Urinary bladder (tissue), 4 donors: ENCODE results near the gene TPRA1. TPM values are rescaled to one million over a fixed set of nuclear protein-coding genes. Genes with fewer than 3 reads are reported as not detected.
A peak's percentile ranks its signal among the peaks of the same experiment; 100 is the strongest.

Experiments
- DNase-seq: peaks from one replicate; pipeline ENCODE4 v3.0.0-alpha.2; 2015; ENCODE audit errors: extremely low spot score
- H3K27ac ChIP-seq: one replicate; pipeline ENCODE4 v1.5.1; 2013; ENCODE audit warnings: low read depth, mild to moderate bottlenecking, moderate library complexity
- H3K36me3 ChIP-seq: one replicate; pipeline ENCODE4 v1.6.1; 2013; ENCODE audit warnings: mild to moderate bottlenecking, moderate library complexity; ENCODE audit not compliant: insufficient read depth
- H3K4me1 ChIP-seq: one replicate; pipeline ENCODE4 v1.6.1; 2013; ENCODE audit warnings: mild to moderate bottlenecking, moderate library complexity; ENCODE audit not compliant: insufficient read depth
- H3K4me3 ChIP-seq: one replicate; pipeline ENCODE4 v1.5.1; 2013; ENCODE audit warnings: low read depth, low read length
- WGBS: extraction: QIAGEN DNeasy Blood & Tissue Kit; methylation state at CpG from one replicate; pipeline ENCODE4 v1.1.7; 2013; 5-methylcytosine and 5-hydroxymethylcytosine counted together
- polyA plus RNA-seq: library from polyadenylated mRNA; stranded (reverse); fragments of 200-250 nt; gene quantifications from one replicate; pipeline ENCODE4 v1.2.3, GENCODE V29; 2013
- total RNA-seq: library from RNA; depleted of rRNA; stranded (reverse); fragments of >200 nt; gene quantifications from one replicate; pipeline ENCODE4 v1.2.3, GENCODE V29; 2014
- donor health status: healthy with polysubstance abuse.
- donor health status: healthy.

TPRA1 gene
- total and polyA plus RNA-seq, 2 donors: 20.6 to 41.5 TPM

GRCh38 chr3:127590282-127590592, 296 bp downstream of the TPRA1 start:
- no peak for DNase-seq
- Histone ChIP-seq H3K4me1 (peaks cover 2% of the 10 kb centered on the region), H3K4me3 (peak overlapping the region; percentile 92), H3K36me3 (no peaks in the 10 kb centered on the region), H3K27ac (peak overlapping the region; percentile 92)
- under 1% methylated on average over 41 of the region's 41 CpGs for WGBS

- DNase-seq: no peak
- WGBS: under 1% methylated on average over 56 of the region's 56 CpGs
- peaks cover 2% of the 10 kb centered on the region for H3K4me1 ChIP-seq
Measured at GRCh38 chr3:127589600-127590281, 792 bp downstream of the TPRA1 start.

DNA sequence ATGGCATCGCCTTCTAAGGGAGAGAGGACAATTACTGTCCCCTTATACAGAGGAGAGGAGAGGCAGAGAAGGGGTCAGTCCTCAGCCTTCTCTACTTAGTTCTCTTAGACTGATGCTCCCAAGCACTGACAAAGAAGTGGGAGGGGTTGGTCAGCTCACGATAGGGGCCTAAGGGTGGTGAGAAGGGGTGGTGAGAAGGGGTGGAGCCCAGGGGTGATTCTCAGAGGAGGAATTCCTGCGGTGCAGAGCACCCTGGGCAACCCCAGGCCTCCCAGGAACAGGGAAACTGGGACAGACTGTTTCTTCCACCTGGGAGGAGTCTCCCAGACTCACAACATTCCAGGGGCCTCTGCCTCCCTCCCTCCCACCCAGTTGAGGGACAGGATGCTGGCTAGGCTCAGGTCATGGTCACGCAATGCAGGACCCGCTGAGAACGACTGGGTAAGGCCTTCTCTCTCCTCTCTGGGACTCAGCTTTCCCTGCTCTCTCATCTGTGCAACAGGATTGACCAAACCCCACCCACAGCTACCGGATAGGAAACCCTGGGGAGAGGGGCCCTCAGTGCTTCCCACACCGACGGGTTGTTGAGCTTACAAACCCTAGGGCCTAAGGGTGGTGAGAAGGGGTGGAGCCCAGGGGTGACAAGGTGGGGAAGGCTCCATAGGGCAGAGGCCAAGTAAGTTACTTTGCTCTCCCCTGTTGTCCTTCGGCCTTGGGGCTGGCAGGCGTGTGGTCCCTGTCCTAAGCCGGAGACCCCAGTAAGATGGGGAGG, 1.5 kb downstream of the TPRA1 start:
- WGBS: 20% methylated on average over 12 of the region's 12 CpGs
- H3K4me3 ChIP-seq: peak overlapping the region; percentile 92
- DNase-seq: no peak
- no peaks in the 10 kb centered on the region for H3K36me3 ChIP-seq
- H3K27ac ChIP-seq: peak overlapping the region; percentile 92
- H3K4me1 ChIP-seq: peaks cover 2% of the 10 kb centered on the region

More at GRCh38 chr3:127589600-127590281, 792 bp downstream of the TPRA1 start:
- peak overlapping the region; percentile 92 for H3K4me3 ChIP-seq
- no peaks in the 10 kb centered on the region for H3K36me3 ChIP-seq
- H3K27ac ChIP-seq: peak overlapping the region; percentile 92

GRCh38 chr3:127587876-127588275, 2.7 kb downstream of the TPRA1 start:
- Histone ChIP-seq H3K4me1 (peaks cover 2% of the 10 kb centered on the region), H3K27ac (no peak overlapping the region), H3K4me3 (no peak overlapping the region), H3K36me3 (no peaks in the 10 kb centered on the region)
- DNase-seq: no peak
- 79% methylated on average over 4 of the region's 4 CpGs for WGBS

DNA sequence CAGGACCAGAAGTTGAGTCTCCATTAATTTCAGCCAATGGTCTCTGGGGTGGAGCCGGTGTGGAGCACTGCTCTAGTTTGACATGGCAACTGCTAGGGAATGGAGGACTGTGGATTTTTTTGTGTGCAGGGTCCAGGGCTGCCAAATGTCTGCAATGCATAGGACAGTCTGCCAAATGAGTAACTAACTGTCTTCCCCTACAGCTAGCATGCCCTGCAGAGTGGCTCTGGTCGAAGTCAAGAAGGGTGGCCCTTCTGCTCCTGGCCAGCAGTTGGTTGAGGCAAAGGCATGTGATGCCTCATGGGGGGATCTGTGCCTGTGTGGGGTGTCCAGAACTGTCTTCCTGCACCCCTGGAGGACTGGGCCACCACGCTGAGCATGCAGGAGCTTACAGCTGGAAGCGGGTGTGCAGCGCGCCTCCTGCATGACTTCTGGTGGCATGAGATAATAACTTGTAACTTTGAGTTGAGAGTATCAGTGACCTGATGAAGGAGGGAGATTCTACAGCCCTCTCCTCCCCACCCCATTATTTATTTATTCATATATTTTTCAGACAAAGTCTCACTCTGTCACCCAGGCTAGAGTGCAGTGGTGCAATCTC, 4.6 kb downstream of the TPRA1 start:
- no peaks in the 10 kb centered on the region for H3K36me3 ChIP-seq
- no peak overlapping the region for H3K4me3 ChIP-seq
- H3K27ac ChIP-seq: no peak overlapping the region
- WGBS: 89% methylated on average over 6 of the region's 6 CpGs
- peaks cover 2% of the 10 kb centered on the region for H3K4me1 ChIP-seq
- DNase-seq: no peak

GRCh38 chr3:127585163-127585812, 5.2 kb downstream of the TPRA1 start:
- 69% methylated on average over 4 of the region's 4 CpGs for WGBS
- Histone ChIP-seq H3K4me3 (no peak overlapping the region), H3K4me1 (peaks cover 2% of the 10 kb centered on the region)

GRCh38 chr3:127584734-127585133, 5.8 kb downstream of the TPRA1 start:
- WGBS: 94% methylated on average over 6 of the region's 6 CpGs
- H3K36me3 ChIP-seq: no peaks in the 10 kb centered on the region
- DNase-seq: no peak
- H3K4me3 ChIP-seq: no peak overlapping the region
- peaks cover 2% of the 10 kb centered on the region for H3K4me1 ChIP-seq
- no peak overlapping the region for H3K27ac ChIP-seq

More at GRCh38 chr3:127585163-127585812, 5.2 kb downstream of the TPRA1 start:
- no peak overlapping the region for H3K27ac ChIP-seq
- DNase-seq: no peak
- H3K36me3 ChIP-seq: no peaks in the 10 kb centered on the region

- H3K4me1 ChIP-seq: no peaks in the 10 kb centered on the region
- H3K36me3 ChIP-seq: no peaks in the 10 kb centered on the region
- no peak for DNase-seq
- 87% methylated on average over 11 of the region's 11 CpGs for WGBS
- H3K27ac ChIP-seq: no peak overlapping the region
- no peak overlapping the region for H3K4me3 ChIP-seq
Measured at GRCh38 chr3:127580327-127581060, 10.0 kb downstream of the TPRA1 start.

- WGBS: 94% methylated on average over 6 of the region's 6 CpGs
Measured at GRCh38 chr3:127578802-127579201, 11.7 kb downstream of the TPRA1 start.

GRCh38 chr3:127578168-127578567, 12.4 kb downstream of the TPRA1 start:
- no peak for DNase-seq
- no peaks in the 10 kb centered on the region for H3K36me3 ChIP-seq
- no peaks in the 10 kb centered on the region for H3K4me1 ChIP-seq
- no peak overlapping the region for H3K4me3 ChIP-seq
- H3K27ac ChIP-seq: no peak overlapping the region
- WGBS: 79% methylated on average over 2 of the region's 2 CpGs

More at GRCh38 chr3:127578802-127579201, 11.7 kb downstream of the TPRA1 start:
- Histone ChIP-seq H3K4me3 (no peak overlapping the region), H3K27ac (no peak overlapping the region), H3K4me1 (no peaks in the 10 kb centered on the region), H3K36me3 (no peaks in the 10 kb centered on the region)
- no peak for DNase-seq

- 92% methylated on average over 7 of the region's 7 CpGs for whole genome bisulfite sequencing
- no peak for DNase-seq
- Histone ChIP-seq H3K4me1 (no peaks in the 10 kb centered on the region), H3K36me3 (no peaks in the 10 kb centered on the region), H3K4me3 (no peak overlapping the region), H3K27ac (no peak overlapping the region)
Measured at GRCh38 chr3:127577448-127577847, 13.1 kb downstream of the TPRA1 start.

GRCh38 chr3:127574880-127575878, 15.4 kb downstream of the TPRA1 start:
- 37% methylated on average over 46 of the region's 46 CpGs for WGBS
- Histone ChIP-seq H3K36me3 (no peaks in the 10 kb centered on the region), H3K4me1 (no peaks in the 10 kb centered on the region), H3K27ac (no peak overlapping the region), H3K4me3 (no peak overlapping the region)
- DNase-seq: peak; percentile 62
